GOT3 (cell line): ENCODE data around the gene ZNF423.

Experiments
- DNase-seq: peaks from one replicate; lab custom pipeline; 2025; ENCODE audit warnings: mixed read lengths; lab: John Stamatoyannopoulos, UW

ZNF423 gene

DNA sequence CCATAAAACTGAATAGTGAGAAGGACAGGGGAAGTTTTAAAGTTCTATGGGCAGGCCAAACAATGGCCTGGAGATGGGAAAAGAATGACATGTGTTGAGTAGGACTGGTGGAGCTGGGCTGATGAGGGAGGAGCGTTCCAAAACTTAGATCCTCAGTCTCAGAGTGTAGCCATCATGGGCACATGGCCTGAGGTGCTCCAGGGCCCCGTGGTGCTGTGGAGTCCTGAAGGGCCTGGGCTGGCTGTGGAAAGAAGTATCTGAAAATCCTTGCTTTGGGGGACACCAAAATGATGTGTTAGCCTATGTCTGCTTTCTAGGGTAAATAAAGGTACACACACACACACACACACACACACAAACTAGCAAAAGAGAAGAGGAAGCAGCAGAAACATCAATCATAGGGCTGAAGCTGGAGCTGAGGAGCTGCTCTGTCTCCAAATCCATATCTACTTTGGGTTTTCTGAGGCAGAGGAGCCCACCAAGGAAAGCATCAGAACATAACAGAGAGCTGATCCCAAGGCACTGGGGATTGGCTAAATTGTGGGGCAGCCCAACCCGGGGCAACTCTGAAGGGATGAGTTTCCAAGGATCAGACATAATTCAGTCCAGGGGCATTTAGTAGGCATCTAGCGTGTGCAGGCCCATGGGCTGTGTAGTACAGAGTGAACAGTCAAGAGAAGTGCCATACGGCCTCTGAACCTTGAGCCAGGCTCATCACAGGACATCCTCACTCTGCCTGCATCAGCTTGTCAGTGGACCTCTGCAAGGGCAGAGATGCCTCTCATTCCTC is 397.1 kb downstream of the ZNF423 start:
- no peak for DNase-seq

DNA sequence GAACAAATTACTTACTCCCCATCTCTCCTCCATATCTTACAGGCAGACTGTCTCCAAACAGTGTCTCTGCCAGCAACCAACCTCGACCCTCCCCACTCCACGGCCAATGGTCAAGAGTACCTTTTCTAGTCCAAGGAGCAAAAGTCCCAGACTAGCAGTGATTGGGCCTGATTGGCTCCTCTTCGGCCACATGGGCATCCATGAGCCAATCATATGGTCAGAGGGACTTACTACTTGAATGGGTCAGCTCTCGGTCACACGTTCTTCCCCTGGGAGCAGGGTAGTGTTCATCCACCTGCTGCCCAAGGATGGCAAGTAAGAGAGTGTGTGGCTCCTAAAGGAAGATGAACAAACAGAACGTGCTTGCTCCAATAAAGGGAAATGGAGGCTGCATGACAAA is 397.7 kb downstream of the ZNF423 start:
- DNase-seq: no peak

DNA sequence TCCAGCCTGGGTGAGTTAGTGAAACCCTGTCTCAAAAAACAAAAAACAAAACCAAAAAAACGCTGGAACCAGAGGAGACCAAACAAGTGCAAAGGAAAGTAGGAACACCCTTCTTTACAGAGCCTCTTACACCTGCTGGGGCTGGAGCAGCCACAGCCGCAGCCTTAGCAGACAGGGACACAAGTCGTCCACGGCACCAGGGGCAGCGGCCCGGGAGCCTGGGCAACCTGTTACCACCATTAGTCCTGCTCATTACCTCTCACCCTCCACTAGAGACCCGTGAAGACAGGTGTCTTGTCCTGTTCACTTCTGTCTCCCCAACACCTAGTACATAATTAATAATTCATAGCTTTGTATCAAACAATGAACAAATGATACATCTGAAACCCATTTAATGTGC is 398.7 kb downstream of the ZNF423 start:
- no peak for DNase-seq

DNA sequence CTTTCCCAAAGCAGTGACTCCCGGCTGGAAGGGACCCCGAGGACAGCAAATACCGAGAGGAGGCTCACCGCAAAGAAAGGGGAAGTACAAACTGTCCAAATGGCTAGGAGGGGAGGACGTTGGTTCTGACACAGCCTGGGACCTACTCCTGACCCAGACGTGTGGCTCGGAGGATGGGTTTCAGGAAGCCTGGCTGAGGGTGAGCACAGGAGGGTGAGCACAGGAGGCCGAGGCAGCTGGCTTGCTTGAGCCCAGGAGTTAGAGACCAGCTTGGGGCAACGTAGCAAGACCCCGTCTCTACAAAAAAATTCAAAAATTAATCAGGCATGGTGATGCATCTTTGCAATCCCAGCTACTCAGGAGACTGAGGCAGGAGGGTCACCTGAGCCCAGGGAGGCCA is 399.1 kb downstream of the ZNF423 start:
- DNase-seq: no peak

DNA sequence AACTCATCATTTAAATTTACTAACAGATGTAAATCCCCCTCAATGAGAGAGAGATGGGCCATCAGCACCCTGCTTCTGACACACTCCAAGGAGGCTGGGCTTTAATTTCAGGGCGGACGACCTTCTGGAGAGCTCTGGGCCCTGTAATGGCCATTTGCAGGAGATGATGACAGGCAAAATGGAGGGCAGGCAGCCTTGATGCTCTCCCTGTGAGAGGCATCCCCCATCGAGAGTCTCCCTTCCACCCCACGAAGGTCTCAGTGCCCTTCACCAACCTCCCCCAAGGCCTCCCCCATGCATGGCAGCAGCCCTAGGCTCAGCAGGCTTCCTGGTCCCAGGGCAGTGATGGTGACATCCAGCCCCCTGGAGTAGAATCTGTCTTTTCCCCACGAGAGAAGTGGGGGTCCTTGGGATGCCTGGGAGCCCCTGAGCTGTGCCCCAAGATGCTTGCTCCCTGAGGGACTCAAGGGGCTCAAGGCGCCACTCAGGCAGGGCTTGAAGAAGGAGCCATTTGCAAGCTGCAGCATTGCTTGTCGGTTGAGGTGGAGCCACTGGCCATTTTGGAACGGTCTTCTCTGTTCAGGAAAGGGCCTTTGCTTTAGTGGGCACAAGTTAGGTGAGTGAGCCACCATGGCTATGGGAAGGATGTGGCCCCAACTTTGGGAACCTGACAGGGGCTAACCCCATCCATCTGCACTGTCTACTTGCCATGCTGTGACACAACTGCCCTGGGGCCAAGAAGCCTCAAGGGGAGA is 399.7 kb downstream of the ZNF423 start:
- no peak for DNase-seq

DNA sequence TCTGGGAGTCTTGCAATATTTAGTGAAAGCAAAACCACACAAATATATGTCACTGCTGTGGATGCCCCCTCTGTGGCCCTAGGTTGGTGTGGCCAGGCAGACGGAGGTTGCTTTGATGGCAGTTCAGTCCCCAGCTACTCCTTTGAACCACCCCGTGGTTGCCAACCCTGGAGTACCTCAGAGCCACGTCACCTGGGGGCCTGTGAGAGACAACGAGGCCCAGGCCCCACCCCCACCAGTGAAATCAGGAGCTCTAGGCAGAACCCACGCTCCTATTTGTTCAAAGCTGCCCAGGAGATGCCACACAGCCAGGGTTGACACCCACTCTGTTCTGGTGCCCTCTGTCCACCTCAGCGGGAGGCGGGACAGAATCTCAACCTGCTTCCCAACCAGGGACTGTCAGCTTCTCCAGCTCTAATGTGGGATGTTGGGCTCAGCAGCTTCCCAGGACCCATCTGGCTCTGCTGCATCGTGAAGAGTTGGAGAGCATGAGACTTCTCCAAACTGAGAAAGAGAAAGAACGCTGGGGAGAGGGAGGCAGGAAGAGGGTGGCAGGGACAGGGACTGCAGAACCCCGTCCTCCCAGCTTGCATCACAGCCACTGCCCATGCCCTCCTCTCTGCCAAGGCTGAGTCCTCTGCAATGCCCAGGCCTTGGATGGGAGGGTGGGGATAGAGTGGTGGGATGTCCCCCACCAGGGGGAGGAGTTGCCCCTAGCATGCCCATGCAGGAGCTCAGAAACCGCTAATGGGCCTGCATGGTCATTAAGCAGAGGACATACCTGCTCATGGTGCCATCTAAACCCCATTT is 400.5 kb downstream of the ZNF423 start:
- DNase-seq: no peak

DNA sequence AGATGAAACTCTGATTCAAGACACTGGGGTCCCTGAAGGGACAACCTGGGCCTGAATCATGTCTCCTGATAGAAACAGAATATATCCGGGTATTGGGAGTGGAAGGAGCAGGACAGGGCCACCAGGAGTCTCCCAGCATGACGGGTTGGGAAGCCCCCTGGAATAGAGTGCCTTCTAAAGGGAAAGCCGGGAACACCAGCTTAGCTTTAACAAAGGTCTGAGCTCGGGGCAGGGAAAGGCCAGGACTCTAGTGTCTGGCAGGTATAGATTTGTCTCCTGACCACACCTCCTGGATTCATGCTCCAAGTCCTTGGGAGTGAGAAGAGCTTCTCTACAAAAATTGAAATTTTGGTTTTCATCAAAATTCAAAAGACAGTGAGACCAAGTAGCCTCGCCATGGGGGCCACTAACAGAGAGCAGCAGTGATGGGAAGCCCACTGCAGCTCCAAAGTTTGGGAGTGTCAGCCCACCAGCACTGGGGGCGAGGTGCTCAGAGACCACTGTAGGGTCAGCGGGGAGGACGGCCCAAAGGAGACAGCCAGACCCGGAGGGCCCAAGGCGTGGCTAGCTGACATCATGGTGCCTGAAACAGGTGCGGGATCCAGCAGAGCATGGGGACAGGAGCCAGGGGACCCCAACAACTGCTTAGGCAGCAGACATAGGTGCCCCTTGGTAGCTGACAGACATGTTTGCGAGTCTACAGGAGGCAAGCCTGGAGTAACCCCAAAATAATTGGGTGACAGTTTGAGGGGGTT is 401.3 kb downstream of the ZNF423 start:
- no peak for DNase-seq

DNA sequence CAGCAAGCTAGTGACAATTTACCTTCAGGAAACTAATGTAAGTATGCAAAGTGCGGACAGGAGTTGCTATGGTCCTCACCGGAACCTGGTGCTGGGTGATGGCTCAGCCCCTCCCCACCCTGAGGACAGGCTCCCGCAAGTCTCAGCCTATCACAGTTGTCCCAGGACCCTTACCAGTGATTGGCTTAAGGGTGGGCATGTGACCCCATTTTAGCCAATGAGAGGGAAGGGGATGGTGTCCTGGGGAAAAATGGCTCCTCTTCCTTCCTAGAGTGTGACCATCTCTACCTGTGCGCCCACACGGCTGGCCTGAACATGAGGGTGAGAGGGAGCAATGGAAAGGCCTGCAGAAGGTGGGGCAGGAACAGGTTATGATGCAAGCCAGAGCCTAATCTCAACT is 401.9 kb downstream of the ZNF423 start:
- no peak for DNase-seq

DNA sequence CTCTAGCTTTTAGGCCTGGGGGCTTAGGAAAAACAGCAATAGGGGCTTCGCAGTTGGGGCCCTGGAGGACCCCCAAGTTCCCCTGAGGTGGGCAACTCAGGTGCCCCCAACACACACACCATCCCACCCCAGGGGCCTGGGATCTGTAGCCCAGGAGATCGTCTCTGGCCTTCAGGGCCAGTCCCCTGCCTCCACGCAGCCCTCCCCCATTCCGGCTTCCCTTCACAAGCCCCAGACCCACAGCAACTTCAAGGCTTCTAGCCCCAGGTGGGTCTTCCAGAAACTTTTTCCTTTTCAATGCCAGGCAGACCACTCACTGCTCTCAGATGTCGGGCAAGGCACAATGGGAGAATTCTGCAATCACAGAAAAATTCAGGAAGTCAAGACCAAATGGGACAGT is 402.9 kb downstream of the ZNF423 start:
- DNase-seq: no peak

DNA sequence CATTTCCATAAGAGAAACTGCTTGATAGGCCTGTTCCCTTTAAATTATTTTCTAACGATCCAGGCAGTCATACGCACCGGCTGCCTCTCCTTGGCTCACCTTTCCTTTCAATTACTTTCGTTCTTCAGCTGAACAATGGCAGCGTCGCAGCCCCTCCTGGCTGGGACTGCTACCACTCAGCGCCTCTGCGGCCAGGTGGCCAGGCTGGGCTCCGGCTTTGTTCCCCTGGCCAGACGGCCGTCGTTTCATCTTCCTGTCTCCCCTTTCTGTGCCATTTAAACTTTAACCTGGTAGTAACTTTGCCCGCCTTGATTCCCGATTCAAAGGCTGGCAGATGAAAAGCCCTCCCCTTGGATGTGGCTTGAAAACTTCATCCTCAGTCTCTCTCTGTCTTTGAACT is 403.3 kb downstream of the ZNF423 start:
- DNase-seq: no peak

DNA sequence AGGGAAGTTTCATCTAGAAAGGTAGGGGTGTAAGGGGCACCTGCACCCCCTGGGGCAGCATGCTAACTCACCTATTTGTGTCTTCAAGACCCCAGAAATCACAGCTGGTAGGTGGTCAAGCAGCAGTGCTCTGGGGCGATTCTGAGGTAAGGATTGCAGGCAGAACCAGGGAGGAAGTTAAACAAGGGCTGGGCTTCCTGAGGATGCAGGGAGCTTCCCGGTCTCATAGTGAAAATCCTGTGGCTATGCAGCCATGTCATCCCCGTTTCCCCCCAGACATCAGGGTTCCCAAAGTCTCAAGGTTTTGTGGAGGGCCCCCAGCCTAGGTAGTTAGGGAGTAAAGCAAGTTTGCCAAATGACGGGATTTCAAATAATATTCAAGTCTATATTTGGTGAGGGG is 403.8 kb downstream of the ZNF423 start:
- DNase-seq: no peak

DNA sequence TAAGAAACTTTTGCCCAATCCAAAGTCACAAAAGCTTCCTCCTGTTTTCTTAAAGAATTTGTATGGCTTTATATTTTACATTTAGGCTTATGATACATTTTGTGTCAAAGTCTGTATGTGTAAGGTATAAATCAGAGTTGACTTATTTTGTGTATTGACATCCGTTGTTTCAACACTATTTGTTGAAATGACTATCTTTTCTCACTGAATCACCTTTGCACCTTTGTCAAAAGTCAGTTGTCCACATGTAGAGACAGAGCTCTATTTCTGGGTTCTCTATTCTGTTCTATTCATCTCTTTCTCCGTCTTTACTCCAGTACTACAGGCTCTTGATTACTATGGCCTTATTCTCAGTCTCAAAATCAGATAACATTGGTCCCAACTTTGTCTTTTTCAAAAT is 409.1 kb downstream of the ZNF423 start:
- no peak for DNase-seq

DNA sequence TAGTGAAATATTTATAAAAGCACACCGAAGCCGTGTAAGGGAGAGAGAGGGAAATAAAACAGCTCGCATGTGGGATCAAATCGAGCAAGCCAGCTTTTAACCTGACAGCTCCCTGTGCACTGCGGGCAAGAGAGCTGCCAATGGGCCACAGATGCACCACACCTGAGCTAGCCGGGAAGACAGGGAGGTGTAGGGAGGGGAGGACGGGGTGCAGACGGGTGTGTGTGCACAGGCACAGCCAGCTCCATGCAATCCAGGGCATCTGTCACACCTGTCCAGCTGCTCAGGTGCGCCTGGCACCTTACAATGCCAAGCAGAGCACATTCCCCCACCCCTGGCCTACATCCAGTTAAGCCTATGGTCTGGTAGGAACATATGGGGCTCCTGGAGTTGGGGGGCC is 412.3 kb downstream of the ZNF423 start:
- no peak for DNase-seq

DNA sequence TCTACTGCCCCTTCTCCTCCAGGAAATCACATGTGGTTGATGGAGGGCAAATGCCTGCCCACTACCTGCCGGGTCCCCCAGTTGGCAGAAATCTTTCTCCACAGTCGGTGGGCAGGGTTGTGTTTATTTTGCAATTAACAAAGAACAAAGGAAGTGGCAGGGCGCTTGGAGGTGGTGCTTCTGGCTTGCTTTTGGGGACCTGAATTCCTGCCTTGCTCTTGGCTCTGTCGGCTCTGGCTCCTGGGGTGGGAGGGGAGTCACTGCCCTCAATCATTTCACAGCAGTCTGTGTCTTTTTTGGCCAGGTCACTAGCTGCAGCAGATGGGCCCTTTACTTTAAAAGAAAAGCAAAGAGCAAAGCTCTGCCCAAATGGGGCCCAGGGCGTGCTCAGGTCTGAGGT is 413.1 kb downstream of the ZNF423 start:
- no peak for DNase-seq

DNA sequence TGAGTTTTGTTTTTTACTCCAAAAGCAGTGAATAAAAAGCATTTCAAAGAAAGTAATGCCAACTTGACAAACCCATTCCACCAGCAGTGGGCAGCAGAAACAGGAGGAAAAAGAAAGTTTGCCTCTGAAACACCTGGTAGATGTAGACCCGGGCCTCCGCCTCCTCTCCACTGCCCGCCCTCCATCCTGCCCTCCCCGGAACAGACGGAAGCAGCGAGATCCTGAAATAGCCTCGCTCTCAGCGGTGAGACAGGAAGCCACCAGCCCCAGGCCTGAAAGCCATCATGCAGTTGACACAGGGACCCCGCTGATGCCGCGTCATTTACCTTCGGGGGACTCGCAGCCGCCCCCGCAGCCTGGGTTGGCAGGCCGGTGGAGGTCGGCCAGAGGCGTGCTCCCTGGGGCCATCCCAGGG is 414.5 kb downstream of the ZNF423 start:
- no peak for DNase-seq

DNA sequence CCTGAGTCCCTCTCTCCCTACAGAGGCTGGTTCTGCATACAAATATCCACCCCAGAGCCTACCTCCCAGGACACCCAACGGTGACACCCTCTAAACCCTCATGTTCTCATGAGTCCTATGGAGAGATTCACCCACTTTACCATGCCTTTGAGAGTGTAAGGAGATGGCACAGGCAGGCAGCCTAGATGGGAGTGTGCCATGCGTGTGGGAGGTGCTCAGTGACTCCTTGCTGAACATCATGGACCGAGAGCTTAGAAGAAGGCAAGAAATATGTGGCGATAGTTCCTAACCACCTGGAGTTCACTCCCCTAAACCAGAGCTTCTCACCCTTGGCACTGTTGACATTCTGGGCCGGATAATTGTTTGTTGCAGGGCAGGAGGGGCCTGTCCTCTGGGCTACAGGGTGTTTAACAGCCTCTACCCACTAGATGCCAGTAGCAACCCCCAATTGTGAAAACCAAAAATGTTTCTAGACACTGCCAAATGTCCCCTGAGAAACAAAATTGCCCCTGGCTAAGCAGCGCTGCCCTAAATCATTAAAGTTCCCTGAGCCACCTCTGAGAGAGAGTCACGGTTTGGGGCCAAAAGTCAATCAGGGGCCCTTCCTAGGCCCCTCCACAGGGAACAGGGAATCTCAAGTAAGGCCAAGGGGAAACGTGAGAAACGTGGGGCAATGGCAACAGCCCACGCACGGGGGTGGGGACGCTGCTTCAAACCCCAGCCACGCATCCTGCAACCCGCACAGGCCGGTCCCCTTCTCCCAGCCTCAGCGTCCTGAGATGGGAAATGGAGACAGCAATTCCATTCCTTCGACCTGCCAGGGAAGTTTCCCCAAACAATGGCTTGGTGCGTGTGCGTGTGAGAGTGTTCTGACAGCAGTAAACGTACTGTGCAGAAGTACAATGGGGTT is 415.5 kb downstream of the ZNF423 start:
- no peak for DNase-seq

DNA sequence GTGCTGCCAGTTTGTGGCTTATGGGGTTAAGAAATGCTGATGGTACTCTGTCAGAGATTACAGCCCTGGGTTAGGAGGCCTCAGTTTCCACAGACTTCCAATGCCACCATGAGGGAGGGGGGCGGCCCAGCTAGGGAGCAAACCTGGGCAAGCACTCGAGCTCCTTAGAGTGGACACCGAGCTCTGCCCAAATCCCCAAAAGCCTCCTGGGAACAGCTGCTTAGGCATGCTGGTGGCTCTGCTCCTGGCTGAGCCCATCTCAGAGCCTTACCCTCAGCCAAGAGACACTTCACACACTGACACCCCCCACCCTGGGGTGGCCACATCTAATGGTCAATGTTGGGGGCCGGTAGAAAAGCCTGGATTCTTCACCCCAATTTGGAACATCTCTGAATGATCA is 416.2 kb downstream of the ZNF423 start:
- DNase-seq: no peak

DNA sequence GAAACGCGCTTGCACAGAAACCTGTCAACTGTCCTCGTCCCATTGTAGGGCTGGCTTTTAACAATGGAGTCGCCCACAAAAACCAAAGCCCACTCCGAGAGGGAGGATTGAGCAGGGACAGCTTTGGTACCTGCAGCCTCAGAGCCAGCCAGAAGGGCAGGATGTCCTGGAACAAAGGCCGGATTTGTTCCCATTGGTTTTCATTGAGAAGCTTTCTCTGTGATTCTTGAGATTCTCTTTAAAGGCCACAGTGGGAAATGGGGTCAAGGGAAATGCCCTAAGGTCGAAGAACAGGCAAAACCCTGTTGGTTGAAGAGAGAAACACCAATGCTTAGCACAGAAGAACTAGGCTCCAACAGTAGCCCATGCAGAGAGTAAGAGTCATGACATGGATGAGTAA is 416.9 kb downstream of the ZNF423 start:
- DNase-seq: no peak
